DMS 273 (cell line): Measurements from ENCODE around the gene PGLYRP3.
"Not testable (repeated sequence)": the region's sequence is repeated elsewhere in the genome, so short reads cannot be mapped to it uniquely, and the experiment has no call there.

ENCODE experiments used
- DNase-seq: peaks from one replicate; lab custom pipeline; 2025; ENCODE audit not compliant: unreplicated experiment; lab: John Stamatoyannopoulos, UW

PGLYRP3 gene

GRCh38 chr1:153349363-153350320, 36.9 kb upstream of the PGLYRP3 start:
- peak; percentile 23 for DNase-seq

GRCh38 chr1:153348511-153349362, 36.0 kb upstream of the PGLYRP3 start, which contains the start of gene PGLYRP4:
Gene PGLYRP4 (minus strand): TSS chr1:153348841. CDS start chr1:153347932, 909 bp downstream.
- DNase-seq = peak; percentile 16

- no peak for DNase-seq
Measured at GRCh38 chr1:153347856-153348255, 35.1 kb upstream of the PGLYRP3 start.

- DNase-seq = not testable (repeated sequence)
Measured at GRCh38 chr1:153347049-153347448, 34.3 kb upstream of the PGLYRP3 start.

- no peak for DNase-seq
Measured at GRCh38 chr1:153346077-153346723, 33.4 kb upstream of the PGLYRP3 start.

GRCh38 chr1:153345187-153346076, 32.7 kb upstream of the PGLYRP3 start:
- DNase-seq = no peak

GRCh38 chr1:153344718-153345025, 31.9 kb upstream of the PGLYRP3 start:
- DNase-seq = no peak

- DNase-seq = no peak
Measured at GRCh38 chr1:153343811-153344717, 31.3 kb upstream of the PGLYRP3 start.

GRCh38 chr1:153343040-153343681, 30.4 kb upstream of the PGLYRP3 start:
- no peak for DNase-seq

- no peak for DNase-seq
Measured at GRCh38 chr1:153342178-153342577, 29.4 kb upstream of the PGLYRP3 start.

GRCh38 chr1:153341431-153341934, 28.7 kb upstream of the PGLYRP3 start:
- DNase-seq = no peak

GRCh38 chr1:153340356-153340755, 27.6 kb upstream of the PGLYRP3 start:
- no peak for DNase-seq

GRCh38 chr1:153339802-153340201, 27.1 kb upstream of the PGLYRP3 start:
- DNase-seq = no peak

GRCh38 chr1:153337980-153338853, 25.5 kb upstream of the PGLYRP3 start:
- DNase-seq = no peak

GRCh38 chr1:153336650-153337049, 23.9 kb upstream of the PGLYRP3 start:
- no peak for DNase-seq

- no peak for DNase-seq
Measured at GRCh38 chr1:153333902-153334301, 21.1 kb upstream of the PGLYRP3 start.

GRCh38 chr1:153324912-153325311, 12.2 kb upstream of the PGLYRP3 start:
- DNase-seq = no peak

- DNase-seq = no peak
Measured at GRCh38 chr1:153322568-153322967, 9.8 kb upstream of the PGLYRP3 start.
